CD4-positive, alpha-beta T cell treated with Interleukin-15 for 1 hour (primary cell): ENCODE results near the gene B3GNT8.
"Not testable (repeated sequence)": the region's sequence is repeated elsewhere in the genome, so short reads cannot be mapped to it uniquely, and the experiment has no call there.

Experiments
- DNase-seq: peaks from one replicate; pipeline ENCODE4 v3.0.0-alpha.2; 2020

The B3GNT8 gene

GRCh38 chr19:41381536-41381935 is 45.6 kb downstream of the B3GNT8 start:
- not testable (repeated sequence) for DNase-seq

GRCh38 chr19:41377977-41378709 is 49.0 kb downstream of the B3GNT8 start:
- DNase-seq = peak; percentile 25

- DNase-seq = no peak
These were observed 50.2 kb downstream of the B3GNT8 start for GRCh38 chr19:41376998-41377365.

- no peak for DNase-seq
These were observed 50.8 kb downstream of the B3GNT8 start, which contains the start of gene TMEM91 for GRCh38 chr19:41376241-41376997. Gene TMEM91, plus strand, starts transcription at chr19:41376533. Its CDS starts 1,777 bp downstream, at chr19:41378310.
